Measurements from ENCODE around the gene PCSK4.

DNA sequence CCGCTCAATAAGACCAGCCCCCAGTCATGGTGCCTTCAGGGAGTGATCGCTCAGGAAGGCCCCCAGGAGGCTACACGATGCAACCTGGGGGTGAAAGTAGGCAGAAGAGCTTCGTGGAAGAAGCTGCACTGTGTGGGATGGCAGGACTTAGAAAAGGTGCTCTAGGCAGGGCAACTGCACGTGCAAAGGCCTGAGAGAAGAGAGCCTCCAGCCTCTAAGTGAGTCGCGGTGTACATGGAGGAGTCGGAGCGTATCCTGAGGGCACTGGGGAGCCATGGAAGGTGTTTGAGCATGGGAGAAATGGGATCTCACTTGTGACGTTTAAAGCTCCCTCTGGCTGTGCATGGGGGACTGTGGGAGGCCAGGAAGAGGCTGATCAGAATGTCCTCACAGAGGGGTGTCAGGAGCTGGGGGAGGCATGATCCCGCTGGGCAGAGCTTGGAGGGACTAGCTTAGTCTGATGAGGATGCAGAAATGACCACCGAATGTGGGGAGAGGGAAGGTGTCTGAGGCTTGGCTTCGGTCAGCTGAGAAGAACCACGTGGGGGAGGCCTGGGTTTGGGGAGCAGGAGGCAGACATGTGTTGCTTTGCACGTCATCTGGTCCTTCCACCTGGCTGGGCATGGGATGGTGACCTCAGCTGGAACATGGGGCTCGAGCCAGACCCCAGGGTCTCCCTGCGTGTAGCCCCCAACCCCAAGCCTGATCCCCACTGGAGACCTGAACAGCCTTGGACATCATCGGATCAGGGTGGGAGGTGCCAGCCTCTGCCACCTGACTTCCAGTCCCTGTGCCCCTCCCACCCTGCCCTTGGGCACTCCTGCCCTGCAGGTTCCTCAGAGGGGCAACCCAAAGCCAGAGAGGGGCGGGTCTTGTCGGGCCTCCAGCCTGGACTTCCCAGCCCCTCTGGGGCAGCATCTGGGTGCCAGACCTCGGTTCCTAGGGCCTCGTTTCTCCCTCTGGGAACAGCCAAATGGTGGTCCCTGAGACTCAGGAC, 39.1 kb downstream of the PCSK4 start:
- TF ChIP-seq POLR2A (IDR thresholded peaks at IDR 0.05; ENCODE audit: low read length) (no peak), GATA1 (IDR thresholded peaks at IDR 0.05; ENCODE audit: low read depth, low read length) (no peak)

Measured in erythroblast (primary cell).